Large intestine (tissue), 3 donors: ENCODE data around the gene PTPN23. TPM values are rescaled to one million over a fixed set of nuclear protein-coding genes. Genes with fewer than 3 reads are reported as not detected.
"Not testable (repeated sequence)": the region's sequence is repeated elsewhere in the genome, so short reads cannot be mapped to it uniquely, and the experiment has no call there.

ENCODE experiments used
- DNase-seq, 2 donors: peaks; one replicate each; pipeline versions ENCODE4 v3.0.0 to v3.0.0-alpha.2; 2013
- H3K27ac ChIP-seq: one replicate; pipeline ENCODE4 v1.5.1; 2013; ENCODE audit warnings: low read length
- H3K27me3 ChIP-seq: 2 replicates; pipeline ENCODE4 v1.6.1; 2013; ENCODE audit warnings: low read length; ENCODE audit not compliant: control insufficient read depth, insufficient read depth
- H3K36me3 ChIP-seq: 2 replicates; pipeline ENCODE4 v1.6.1; 2013; ENCODE audit warnings: low read length; ENCODE audit not compliant: control insufficient read depth, insufficient read depth
- H3K4me1 ChIP-seq: one replicate; pipeline ENCODE4 v1.6.1; 2013; ENCODE audit warnings: low read length; ENCODE audit not compliant: control insufficient read depth, insufficient read depth
- H3K4me3 ChIP-seq: one replicate; pipeline ENCODE4 v1.5.1; 2013; ENCODE audit warnings: low read length
- H3K9me3 ChIP-seq: one replicate; pipeline ENCODE4 v1.6.1; 2013; ENCODE audit warnings: mild to moderate bottlenecking, low read depth, low read length, moderate library complexity; ENCODE audit not compliant: control insufficient read depth
- WGBS: methylation state at CpG from one replicate; pipeline ENCODE4 v1.1.5; 2013; ENCODE audit warnings: low lambda C conversion rate; ENCODE audit not compliant: insufficient coverage; 5-methylcytosine and 5-hydroxymethylcytosine counted together
- polyA plus RNA-seq: library from polyadenylated mRNA; unstranded; fragments of 120-200 nt; gene quantifications from one replicate; pipeline ENCODE4 v1.2.1, GENCODE V29; 2013

The PTPN23 gene
- polyA plus RNA-seq, 1 donor, result 33.8 TPM

GRCh38 chr3:47347217-47347801 lies 33.5 kb upstream of the PTPN23 start:
- no peak overlapping the region for H3K27ac ChIP-seq
- no CpG with 5 or more reads among the region's 4 CpGs for WGBS
- DNase-seq, result no peak

GRCh38 chr3:47348411-47349154 lies 32.2 kb upstream of the PTPN23 start:
- no peak for DNase-seq
- Histone ChIP-seq H3K9me3 (no peaks in the 10 kb centered on the region), H3K4me3 (no peak overlapping the region), H3K27me3 (no peaks in the 10 kb centered on the region), H3K27ac (no peak overlapping the region), H3K4me1 (no peaks in the 10 kb centered on the region), H3K36me3 (peaks cover 25% of the 10 kb centered on the region)
- WGBS, result 100% methylated on average over 1 of the region's 5 CpGs

More at GRCh38 chr3:47347217-47347801, 33.5 kb upstream of the PTPN23 start:
- no peaks in the 10 kb centered on the region for H3K27me3 ChIP-seq
- H3K9me3 ChIP-seq, result no peaks in the 10 kb centered on the region
- no peak overlapping the region for H3K4me3 ChIP-seq
- peaks cover 30% of the 10 kb centered on the region for H3K36me3 ChIP-seq
- H3K4me1 ChIP-seq, result no peaks in the 10 kb centered on the region

GRCh38 chr3:47355010-47355409 lies 25.8 kb upstream of the PTPN23 start:
- WGBS, result no CpG with 5 or more reads among the region's 3 CpGs
- no peak for DNase-seq
- no peaks in the 10 kb centered on the region for H3K4me1 ChIP-seq
- H3K27ac ChIP-seq, result no peak overlapping the region
- peaks cover 6% of the 10 kb centered on the region for H3K9me3 ChIP-seq
- H3K27me3 ChIP-seq, result no peaks in the 10 kb centered on the region
- no peaks in the 10 kb centered on the region for H3K36me3 ChIP-seq
- no peak overlapping the region for H3K4me3 ChIP-seq

GRCh38 chr3:47356201-47356600 lies 24.6 kb upstream of the PTPN23 start:
- WGBS, result no CpG with 5 or more reads among the region's 31 CpGs
- H3K36me3 ChIP-seq, result no peaks in the 10 kb centered on the region
- DNase-seq, result no peak
- peaks cover 11% of the 10 kb centered on the region for H3K9me3 ChIP-seq
- no peak overlapping the region for H3K27ac ChIP-seq
- H3K4me3 ChIP-seq, result no peak overlapping the region
- H3K4me1 ChIP-seq, result no peaks in the 10 kb centered on the region
- H3K27me3 ChIP-seq, result no peaks in the 10 kb centered on the region

- H3K27me3 ChIP-seq, result no peaks in the 10 kb centered on the region
- no CpG with 5 or more reads among the region's 1 CpG for WGBS
- no peaks in the 10 kb centered on the region for H3K36me3 ChIP-seq
Observed at GRCh38 chr3:47359323-47359722, 21.5 kb upstream of the PTPN23 start.

GRCh38 chr3:47360110-47360517 lies 20.7 kb upstream of the PTPN23 start:
- no CpG with 5 or more reads among the region's 4 CpGs for WGBS
- H3K4me1 ChIP-seq, H3K36me3 ChIP-seq, DNase-seq, H3K27me3 ChIP-seq, H3K27ac ChIP-seq, H3K4me3 ChIP-seq: not testable (repeated sequence)
- H3K9me3 ChIP-seq, result peaks cover 11% of the 10 kb centered on the region

More at GRCh38 chr3:47359323-47359722, 21.5 kb upstream of the PTPN23 start:
- Histone ChIP-seq H3K4me3 (no peak overlapping the region), H3K9me3 (peaks cover 11% of the 10 kb centered on the region), H3K27ac (no peak overlapping the region), H3K4me1 (no peaks in the 10 kb centered on the region)
- DNase-seq, result no peak

GRCh38 chr3:47362701-47363100 lies 18.1 kb upstream of the PTPN23 start:
- no peak overlapping the region for H3K27ac ChIP-seq
- WGBS, result no CpG with 5 or more reads among the region's 5 CpGs
- no peaks in the 10 kb centered on the region for H3K4me1 ChIP-seq
- peaks cover 5% of the 10 kb centered on the region for H3K9me3 ChIP-seq
- no peaks in the 10 kb centered on the region for H3K27me3 ChIP-seq
- no peak for DNase-seq
- no peaks in the 10 kb centered on the region for H3K36me3 ChIP-seq
- H3K4me3 ChIP-seq, result no peak overlapping the region

- 80% methylated on average over 3 of the region's 11 CpGs for WGBS
- Histone ChIP-seq H3K27ac (no peak overlapping the region), H3K4me3 (no peak overlapping the region), H3K4me1 (no peaks in the 10 kb centered on the region), H3K27me3 (no peaks in the 10 kb centered on the region), H3K36me3 (no peaks in the 10 kb centered on the region), H3K9me3 (peaks cover under 1% of the 10 kb centered on the region)
- DNase-seq, result no peak
Observed at GRCh38 chr3:47365213-47366153, 15.3 kb upstream of the PTPN23 start.

GRCh38 chr3:47366833-47367232 lies 14.0 kb upstream of the PTPN23 start:
- WGBS, result no CpG with 5 or more reads among the region's 2 CpGs
- DNase-seq, result no peak
- Histone ChIP-seq H3K36me3 (no peaks in the 10 kb centered on the region), H3K4me1 (peaks cover 4% of the 10 kb centered on the region), H3K4me3 (no peak overlapping the region), H3K9me3 (no peaks in the 10 kb centered on the region), H3K27ac (no peak overlapping the region), H3K27me3 (no peaks in the 10 kb centered on the region)

GRCh38 chr3:47367631-47368030 lies 13.2 kb upstream of the PTPN23 start:
- WGBS, result no CpG with 5 or more reads among the region's 7 CpGs
- no peak overlapping the region for H3K27ac ChIP-seq
- H3K36me3 ChIP-seq, result no peaks in the 10 kb centered on the region
- H3K27me3 ChIP-seq, result no peaks in the 10 kb centered on the region
- DNase-seq, result no peak
- H3K4me3 ChIP-seq, result no peak overlapping the region
- H3K4me1 ChIP-seq, result peaks cover 4% of the 10 kb centered on the region
- no peaks in the 10 kb centered on the region for H3K9me3 ChIP-seq
